GM19468 (cell line): ENCODE data around the gene PLXNA2.

Source experiments
- ATAC-seq: cut with Tn5 transposase; IDR thresholded peaks from one replicate; pipeline ENCODE4 v1.9.1; 2021; ENCODE audit warnings: mild to moderate bottlenecking, moderate library complexity, moderate number of reproducible peaks; ENCODE audit not compliant: unreplicated experiment; ENCODE audit errors: extremely low read depth

PLXNA2 gene

DNA sequence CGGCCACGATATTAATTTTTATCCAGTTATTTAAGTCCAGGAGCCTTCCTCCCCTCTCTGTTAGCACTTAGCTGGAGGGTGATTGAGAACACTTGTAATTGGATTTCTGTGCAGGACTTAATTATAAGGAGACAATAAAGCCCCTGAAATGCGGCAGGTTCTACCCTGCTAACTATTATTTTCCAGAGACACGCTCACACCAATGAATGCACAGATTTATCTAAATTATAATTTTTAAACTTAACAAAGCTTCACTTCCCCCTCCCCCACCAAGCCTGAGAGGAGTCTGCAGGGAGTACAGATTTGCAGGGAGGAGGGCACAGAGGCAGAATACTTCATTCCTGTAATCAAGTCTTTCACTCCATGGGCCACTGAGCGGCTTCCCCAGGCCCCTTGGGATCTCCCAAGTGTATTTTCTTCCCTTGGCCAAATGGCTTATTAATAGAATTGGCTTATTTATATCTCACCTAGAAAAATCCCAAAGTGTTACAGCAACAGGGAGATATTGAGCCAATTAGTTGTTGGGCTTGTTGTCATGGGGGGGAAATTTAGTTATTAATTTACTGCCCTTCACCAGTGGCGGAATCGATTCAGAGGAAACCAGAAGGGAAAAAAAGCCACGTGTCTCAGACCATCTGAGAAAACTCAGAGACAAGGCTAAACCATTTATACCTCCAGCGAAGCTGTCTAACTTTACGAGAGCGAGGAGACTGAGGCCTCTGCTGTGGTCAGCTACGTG lies 234.3 kb downstream of the PLXNA2 start:
- ATAC-seq, result no peak

DNA sequence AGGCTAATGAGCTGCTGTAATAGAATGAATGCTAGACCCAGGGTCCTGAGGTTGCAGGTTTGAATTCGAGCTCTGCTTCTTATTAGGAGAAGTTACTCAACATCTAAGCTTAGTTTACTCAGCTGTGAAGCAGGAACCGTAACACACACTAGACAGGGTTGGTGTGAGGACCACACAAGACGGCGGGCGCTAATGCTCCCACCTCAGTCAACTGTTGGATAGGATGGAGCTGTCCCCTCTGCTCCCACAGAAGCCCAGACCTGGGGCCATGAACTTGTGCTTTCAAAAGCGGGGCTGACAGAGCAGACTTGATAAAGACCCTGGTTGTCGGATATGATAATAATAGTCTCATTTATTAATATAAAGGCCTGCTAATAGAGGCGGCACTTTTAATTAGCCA lies 234.9 kb downstream of the PLXNA2 start:
- ATAC-seq, result no peak

DNA sequence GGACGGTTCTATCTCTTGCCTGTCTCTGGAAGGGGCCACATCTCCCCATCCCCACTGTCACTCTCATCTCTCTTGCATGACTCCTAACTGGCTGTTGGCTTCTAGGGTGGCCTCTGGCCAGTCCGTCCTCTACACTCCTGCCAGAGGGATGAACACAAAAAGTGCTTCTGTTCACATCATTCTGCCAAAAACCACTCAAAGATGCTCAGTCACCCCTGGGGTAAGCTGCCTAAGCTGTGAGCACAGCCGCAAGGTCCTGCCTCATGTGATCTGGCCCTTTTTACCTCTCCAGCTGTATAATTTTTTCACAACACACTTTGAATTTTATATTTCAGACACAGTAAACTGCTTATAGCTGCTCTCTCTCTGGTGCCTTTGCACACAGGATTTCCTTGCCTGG lies 235.7 kb downstream of the PLXNA2 start:
- ATAC-seq, result no peak

DNA sequence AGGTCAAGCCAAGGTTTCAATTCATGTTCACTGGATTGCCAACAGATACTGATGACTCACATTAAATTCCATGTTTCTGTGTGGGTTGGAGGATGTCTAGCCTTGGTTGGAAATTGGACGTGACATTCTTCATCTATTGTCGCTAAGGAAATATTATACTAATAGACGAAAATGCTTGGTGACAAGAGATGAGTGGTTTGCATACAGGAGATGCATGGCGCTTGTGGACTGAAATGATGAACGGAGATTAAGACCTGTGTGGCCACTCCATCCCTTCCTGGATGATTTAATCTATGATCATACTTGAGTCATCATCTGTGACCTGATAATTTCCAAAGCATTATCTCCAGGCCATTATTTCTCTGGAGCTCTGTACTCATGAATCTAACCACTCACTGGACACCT lies 236.2 kb downstream of the PLXNA2 start:
- no peak for ATAC-seq

DNA sequence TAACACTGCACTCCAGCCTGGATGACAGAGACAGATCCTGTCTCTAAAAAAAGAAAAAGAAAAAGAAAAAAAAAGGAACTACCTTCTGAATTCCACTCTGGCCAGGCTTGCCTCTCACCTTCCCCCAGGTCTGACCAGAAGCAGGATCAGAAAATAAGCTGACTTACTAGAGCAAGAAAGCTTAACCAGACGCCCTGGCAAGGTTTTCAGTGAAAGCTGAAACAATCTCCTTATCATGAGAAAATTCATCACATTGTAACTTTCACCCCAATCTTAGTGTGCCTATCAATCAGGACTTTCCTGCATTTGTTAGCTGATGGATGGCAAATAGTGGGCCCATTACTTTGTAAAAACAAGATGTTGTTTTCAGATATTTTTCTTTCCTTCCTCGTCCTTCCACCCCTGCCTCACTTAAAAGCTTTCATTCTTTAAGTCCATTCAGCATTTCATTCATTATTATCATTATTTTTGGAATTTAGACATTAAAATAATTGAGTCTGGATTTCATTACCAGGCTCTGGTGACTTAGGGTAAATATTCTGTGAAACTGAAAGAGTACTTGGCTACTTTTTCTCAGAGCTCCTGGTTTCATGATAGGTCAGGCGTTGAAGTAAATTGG lies 236.8 kb downstream of the PLXNA2 start:
- ATAC-seq, result no peak

DNA sequence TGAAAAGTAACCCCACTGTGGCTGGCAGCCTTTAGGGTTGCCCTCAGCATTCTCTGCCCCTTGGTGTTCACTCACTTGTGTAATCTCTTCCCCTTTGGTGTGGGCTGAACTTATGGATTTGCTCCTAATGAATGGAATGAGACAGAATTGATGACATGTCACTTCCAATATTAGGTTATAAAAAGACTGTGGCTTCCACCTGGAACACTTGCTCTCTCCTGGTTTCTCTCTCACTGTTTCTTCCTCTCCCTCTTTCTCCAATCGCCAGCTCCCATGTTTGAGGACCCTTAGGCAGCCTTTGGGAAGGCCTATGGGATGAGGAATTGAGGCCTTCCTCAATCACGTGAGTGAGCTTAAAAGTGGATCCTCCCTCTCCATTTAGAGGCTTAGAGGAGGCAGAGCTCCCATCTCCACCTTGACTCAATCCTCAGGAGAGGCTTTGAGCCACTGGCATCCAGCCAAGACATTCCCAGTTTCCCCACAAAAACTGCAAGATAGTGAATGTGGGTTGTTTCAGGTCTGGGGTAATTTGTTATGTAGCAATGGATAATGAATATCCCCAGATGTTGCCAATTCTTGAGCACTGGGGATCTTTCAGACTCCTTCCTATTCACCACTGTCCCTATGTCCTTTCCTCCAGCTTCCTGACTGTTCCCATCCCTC lies 237.8 kb downstream of the PLXNA2 start:
- ATAC-seq, result no peak

DNA sequence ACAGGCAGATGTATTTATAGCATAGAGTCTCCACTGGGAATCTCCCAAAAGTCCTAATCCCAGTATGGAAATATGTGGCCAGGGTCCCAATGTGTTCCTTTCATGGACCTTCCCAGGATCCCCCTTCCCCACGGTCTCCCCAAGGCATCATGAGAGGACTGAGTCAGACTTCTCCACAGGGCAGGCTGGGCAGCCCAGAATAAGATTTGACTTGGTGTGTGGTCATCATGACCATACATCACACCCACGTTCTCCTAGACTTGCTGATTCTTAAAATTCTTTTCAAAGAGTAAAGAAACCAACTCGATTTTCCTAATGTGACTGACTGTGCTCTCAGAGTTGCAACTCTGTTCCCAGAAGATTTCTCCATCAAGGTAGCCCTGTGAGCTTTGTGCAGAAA lies 239.3 kb downstream of the PLXNA2 start:
- ATAC-seq, result no peak

DNA sequence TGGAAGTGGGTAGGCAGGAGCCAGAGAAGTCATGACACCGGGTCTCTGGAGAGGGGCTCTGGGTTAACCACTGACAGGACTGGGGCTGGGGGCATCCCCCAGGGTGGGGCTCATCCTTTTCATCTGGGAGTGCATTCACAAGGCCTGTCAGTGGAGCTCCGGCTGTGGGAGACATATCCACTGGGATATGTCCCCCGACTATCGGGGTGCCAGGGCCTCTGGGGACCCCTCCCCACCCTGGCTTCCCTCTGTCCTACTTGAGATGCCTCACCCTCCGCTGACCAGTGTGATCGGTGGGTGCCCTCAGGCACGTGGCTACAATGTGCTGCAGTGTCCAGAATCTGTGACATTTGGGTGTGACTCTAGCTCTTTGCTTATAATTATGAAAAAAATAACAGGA lies 240.9 kb downstream of the PLXNA2 start:
- no peak for ATAC-seq

DNA sequence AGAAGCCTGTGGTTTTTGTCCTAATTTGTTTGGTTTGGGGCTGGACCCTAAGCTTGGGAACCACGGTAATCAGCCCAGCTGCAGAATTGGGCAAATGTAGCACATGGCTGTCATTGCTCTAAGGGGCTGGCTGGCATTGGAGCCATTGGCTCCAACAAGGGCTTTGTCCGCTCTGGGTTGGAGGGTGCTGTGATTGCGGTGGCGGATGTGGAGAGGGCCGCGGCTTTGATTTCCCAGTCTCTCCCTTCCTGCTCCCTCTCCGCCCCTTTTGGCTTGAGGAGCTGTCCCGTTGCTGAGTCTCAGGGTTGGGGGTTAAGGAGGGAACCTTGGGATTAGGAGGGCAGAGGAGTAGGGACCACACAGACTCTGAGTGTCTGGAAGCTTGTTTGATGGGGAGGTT lies 241.5 kb downstream of the PLXNA2 start:
- ATAC-seq, result no peak

DNA sequence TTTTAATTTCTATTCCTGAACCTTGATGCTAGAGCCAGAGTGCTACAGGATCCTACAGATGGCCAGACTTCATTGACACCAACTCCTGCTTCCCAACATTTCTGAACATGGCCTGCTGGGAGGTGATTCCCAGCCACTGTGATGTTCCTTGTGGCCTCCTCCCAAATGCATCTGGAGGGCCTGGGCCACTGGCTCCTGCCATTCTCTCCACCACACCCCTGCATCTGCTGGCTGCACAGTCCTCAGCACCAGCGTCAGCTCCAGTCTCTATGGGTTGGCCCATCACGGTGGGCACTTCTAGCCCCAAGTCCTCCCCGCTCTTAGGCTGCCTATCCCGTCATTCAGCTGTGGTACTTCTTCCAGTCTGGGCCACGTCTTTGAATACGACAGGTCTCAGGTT lies 242.1 kb downstream of the PLXNA2 start:
- no peak for ATAC-seq

DNA sequence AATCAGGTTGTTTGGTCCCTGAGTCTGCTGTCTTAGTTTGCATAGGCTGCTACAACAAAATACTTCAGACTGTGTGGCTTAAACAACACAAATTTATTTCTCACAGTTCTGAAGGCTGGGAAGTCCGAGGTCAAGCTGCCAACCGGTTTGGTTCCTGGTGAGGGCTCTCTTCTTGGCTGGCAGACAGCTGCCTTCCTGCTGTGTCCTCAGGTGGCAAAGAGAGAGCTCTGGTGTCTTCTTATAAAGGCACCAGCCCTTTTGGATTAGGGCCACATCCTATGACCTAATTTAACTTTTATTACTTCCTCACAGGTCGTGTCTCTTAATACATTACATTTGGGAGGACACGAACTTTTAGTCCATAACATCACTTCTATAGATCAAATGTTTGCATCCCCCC lies 243.7 kb downstream of the PLXNA2 start:
- ATAC-seq, result no peak

DNA sequence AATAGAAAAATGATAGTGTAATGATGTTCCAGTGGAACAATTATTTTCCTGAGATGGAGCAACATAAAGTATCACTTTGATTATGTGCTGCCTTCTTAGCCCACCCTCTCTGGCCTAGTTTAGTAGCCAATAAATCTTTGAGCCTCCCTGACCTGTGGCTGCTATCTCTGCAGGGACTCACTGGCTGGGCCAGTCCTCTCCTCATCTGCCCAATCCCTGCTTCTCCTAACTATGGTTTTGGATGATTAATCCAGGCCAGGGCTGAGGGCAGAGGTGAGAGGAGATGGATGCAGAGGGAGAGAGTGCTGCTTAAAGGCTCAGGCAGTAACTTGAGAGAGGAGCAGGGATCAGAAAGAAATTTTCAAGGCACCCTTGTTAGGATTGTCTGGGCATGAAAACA lies 244.2 kb downstream of the PLXNA2 start:
- ATAC-seq, result no peak

DNA sequence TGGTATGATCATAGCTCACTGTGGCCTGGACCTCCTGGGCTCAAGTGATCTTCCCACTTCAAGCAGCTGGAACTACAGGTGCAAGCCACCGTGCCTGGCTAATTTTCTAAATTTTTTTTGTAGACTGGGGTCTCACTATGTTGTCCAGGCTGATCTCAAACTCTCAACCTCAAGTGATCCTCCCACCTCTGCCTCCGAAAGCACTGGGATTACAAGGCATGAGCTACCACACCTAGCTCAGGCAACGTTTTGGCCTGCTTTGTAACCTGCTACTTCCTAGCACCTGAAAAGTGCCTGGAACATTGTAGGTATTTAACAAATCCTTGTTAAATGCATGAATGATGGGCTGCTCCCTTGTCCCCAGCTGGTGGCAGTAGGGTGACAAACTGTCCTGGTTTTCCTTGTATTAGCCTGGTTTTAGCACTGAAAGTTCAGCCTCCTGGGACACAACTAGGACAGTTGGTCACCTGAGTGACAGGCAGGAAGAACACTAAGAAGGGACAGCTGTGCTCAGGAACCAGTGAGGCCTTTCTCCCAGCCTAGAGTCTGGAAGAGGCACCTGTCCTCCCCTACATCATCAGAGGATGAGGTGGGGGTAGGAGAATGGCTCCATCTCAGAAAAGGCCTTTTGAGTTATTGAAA lies 244.8 kb downstream of the PLXNA2 start:
- no peak for ATAC-seq

DNA sequence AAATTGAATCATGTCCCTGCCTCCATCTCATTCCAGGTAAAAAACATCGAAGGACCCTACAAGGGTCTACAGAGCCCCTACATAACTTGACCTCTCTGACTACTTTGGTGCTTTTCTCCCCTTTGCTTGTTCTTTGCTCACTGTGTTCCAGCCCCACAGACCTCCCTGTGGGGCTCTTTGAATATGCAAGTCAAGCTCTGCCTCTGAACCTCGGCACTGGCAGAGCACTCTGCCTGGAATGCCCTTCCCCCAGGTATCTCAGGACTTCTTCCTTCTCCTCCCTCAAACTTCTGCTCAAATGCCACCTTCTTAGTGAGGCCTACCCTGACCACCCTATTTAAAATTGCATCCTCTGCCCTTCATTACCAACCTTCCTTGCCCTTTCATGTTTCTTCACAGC lies 245.5 kb downstream of the PLXNA2 start:
- ATAC-seq, result no peak

DNA sequence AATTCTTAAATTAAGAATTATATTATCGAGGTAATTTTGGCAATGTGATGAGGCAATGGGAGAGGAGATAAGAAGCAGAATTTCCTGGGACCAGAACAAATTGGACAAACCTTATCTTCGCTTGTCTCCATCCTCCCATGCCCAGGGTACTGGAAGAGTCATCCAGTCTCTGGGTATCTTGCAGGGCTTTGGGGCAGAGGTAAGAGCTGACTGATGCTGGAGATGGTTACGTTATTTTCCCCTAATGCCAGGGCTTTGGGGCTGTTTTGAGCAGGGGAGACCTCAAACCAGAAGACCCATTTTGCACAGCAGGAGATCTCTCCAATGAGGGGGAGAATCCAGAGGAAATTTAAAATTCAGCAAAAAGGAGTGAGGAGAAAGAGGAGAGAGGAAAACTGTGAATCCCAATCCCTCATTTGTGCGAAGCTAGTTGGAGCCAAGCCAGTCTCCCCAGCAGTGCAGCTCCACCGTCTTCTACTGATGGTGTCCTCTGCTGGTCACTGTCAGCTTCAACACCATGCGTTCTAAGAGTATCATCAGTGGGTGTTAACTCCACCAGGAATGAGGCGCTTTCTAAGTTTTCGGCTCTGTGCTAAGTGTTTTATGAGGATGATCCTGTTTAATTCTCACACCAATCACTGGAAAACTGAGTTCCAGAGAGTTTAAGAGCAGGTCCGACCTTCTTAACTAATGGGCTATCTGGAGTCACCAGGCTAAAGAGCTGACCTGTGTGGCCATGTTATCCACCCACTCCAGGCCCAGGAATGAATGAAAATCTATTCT lies 246.5 kb downstream of the PLXNA2 start:
- ATAC-seq, result no peak

DNA sequence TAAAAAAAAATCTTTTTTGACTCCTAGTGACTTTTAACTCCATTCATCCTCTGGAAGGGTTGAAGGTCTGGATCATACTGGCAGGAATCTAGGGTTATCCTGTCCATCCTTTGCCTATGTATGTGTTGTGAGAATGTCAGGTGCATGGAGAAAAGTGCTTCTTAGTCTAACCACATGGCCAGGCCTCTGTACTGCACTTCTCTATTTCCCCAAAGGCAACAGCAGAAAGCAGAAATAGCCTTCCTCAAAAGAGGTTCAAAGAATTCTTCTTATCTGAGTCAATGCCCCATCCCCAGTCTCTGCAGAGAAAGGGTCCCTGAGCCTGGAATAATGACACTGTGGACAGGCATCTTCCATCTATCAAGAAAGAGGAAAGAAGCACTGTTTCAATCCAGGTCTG lies 247.5 kb downstream of the PLXNA2 start:
- ATAC-seq, result no peak

DNA sequence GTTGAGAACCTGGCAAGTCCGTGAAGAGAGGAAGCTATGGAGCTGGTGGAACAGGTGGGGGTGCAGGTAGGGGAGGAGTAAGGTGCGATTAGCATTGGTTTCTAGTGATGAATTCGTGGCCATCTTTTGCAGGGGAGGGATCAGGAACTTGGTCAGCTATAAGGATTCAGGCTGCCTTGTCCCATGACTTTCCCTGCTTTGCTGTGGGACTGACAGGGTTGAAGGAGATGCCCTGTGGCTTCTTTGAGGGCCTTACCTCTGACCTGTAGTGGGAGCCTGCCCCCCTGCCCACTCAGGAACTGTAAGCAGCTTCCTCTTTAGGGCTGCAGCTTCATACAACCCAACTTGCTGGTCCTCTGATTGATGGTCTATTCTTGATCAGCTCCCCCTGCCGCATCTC lies 248.6 kb downstream of the PLXNA2 start:
- no peak for ATAC-seq

DNA sequence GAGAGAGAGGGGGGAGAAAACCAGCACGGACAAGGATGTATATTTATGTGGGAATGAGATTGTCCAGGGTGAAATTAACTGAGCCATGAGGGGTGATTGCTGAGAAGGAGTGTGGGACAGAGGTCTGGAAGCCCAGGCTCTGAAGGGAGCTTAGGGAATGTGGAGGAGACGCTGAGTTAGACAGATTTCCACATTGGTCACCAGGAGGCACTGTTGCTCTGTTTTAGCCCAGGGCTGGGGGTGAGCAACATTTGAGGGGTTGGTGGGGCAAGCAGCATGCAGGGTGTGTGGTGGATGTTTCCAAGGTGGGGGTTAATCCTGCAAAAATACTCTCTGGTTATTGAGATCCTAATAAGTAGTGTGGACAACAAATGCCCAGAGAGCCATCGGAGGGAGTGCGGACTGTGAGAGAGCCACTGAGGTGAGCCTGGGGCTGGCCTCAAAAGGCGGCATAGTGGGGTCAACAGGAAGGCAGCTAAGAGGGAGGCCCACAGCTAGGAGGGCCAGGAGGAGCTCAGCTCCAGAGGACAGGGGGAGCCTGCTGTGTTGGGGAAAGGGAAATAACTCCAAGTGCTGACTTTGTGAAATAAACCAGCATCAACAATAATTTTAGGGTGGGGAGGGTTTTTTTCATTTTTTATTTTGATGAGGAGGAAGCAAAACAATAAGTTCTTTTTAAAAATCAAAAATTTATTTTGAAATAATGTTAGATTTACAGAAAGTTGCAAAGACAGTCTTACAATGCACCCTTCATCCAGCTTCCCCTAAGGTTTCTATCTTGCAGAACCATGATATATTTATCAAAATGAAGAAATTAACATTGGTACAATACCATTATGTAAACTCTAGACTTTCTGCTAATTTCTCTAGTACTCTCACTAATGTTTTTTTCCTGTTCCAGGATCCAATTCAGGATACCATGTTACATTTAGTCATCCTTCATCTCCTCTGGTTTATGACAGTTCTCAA lies 250.4 kb downstream of the PLXNA2 start:
- no peak for ATAC-seq

DNA sequence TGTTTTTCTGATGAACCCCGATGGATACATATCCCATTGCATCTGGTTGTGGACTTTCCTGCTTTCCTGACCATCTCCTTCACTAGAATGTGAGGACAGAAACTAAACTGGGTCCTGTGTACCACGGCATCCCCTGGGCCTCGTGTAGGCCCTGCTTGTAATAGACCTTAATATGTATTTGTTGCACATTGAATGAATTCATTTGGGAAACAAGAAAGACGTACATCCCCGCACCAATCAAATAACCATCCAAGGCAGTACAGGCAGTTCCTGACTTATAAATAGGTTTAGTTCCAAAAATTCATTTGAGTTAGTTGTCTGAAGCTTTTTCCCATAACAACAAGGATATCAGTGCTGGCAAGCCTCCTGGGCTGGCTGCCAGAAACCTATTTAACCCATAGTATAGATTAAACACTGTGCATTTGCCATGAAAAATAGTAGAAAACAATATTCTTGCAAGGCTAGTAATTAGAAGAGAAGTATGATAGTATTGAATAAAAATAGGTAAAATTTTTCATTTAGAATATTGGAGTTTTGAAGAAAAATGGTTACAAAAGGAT lies 251.4 kb downstream of the PLXNA2 start:
- ATAC-seq, result no peak
